HCT116 (cell line): ENCODE data around the gene HBB. TPM values are rescaled to one million over a fixed set of nuclear protein-coding genes. Genes with fewer than 3 reads are reported as not detected.

ENCODE experiments used
- ATAC-seq: fragments of 200-7000 bp; cut with Tn5 transposase; 2 replicates; pipeline ENCODE4 v1.9.1; 2020; ENCODE audit warnings: mild to moderate bottlenecking, moderate library complexity
- BruUV-seq: library from RNA; stranded (reverse); fragments of 400-500 nt; replicated peaks from 2 replicates; lab custom pipeline; 2021; lab: Mats Ljungman, UMichigan
- CTCF ChIA-PET: fragments of 300-600 bp; sonication (Branson Sonifier 250); formaldehyde crosslinking; loops from one replicate; lab custom pipeline; 2021; ENCODE audit warnings: antibody characterized with exemption; lab: Charles Lee
- POLR2A ChIA-PET: fragments of 300-600, 350-600 bp; sonication (Branson Sonifier 250); formaldehyde crosslinking; loops from one replicate; lab custom pipeline; 2021; ENCODE audit warnings: antibody characterized with exemption; lab: Charles Lee
- RAD21 ChIA-PET, 2 experiments: fragments of 300-600 bp; sonication (Branson Sonifier 250); formaldehyde crosslinking; loops; one replicate each; lab custom pipeline; 2023; ENCODE audit warnings: low total read pairs in 2 of 2; ENCODE audit not compliant: uncharacterized antibody in 2 of 2, unreplicated experiment in 2 of 2, low non-redundant PET in 1 of 2; lab: Charles Lee
- DNase-seq: peaks from one replicate; pipeline ENCODE4 v3.0.0-alpha.2; 2010; ENCODE audit warnings: low read depth, low spot score
- H2AFZ ChIP-seq: fragments of 200-600 bp; shearing (Covaris generic), sonication (generic); 2 replicates; pipeline ENCODE4 v1.6.1; 2017; ENCODE audit warnings: low read depth, mixed run types, mixed read lengths, antibody characterized with exemption, low read length; ENCODE audit not compliant: poor library complexity, severe bottlenecking
- H3K27ac ChIP-seq: 2 replicates; pipeline ENCODE4 v1.5.1; 2012; ENCODE audit warnings: low read depth, low read length
- H3K27me3 ChIP-seq: fragments of 200-600 bp; sonication (generic); 2 replicates; pipeline ENCODE4 v1.6.1; 2016; ENCODE audit warnings: mixed run types, low read length, mixed read lengths; ENCODE audit not compliant: insufficient read depth
- H3K36me3 ChIP-seq, 2 experiments: fragments of 200-500 bp in 1 of 2; fragments of 200-600 bp in 1 of 2; sonication (Bioruptor generic) in 1 of 2; sonication (generic) in 1 of 2; 2 replicates each; pipeline versions ENCODE4 v1.5.1 to v1.6.1; 2014 to 2016; ENCODE audit warnings: low read length in 2 of 2, inconsistent platforms in 1 of 2, mixed read lengths in 1 of 2, mixed run types in 1 of 2; ENCODE audit not compliant: insufficient read depth in 2 of 2, control insufficient read depth in 1 of 2
- H3K4me1 ChIP-seq, 2 experiments: fragments of 200-600 bp in 1 of 2; sonication (generic) in 1 of 2; 2 replicates each; pipeline versions ENCODE4 v1.5.1 to v1.6.1; 2012 to 2017; ENCODE audit warnings: low read length in 2 of 2, inconsistent platforms in 1 of 2, mild to moderate bottlenecking in 1 of 2, mixed read lengths in 1 of 2, mixed run types in 1 of 2, moderate library complexity in 1 of 2; ENCODE audit not compliant: insufficient read depth in 2 of 2, control insufficient read depth in 1 of 2
- H3K4me2 ChIP-seq: fragments of 200-600 bp; sonication (generic); 2 replicates; pipeline ENCODE4 v1.6.1; 2017; ENCODE audit warnings: mixed run types, low read length, mixed read lengths
- H3K4me3 ChIP-seq, 2 experiments: fragments of 200-600 bp in 1 of 2; sonication (generic) in 1 of 2; replicated peaks in 1 of 2; 2 replicates each; pipeline ENCODE4 v1.5.1; 2011 to 2016; ENCODE audit warnings: low read length in 2 of 2, control low read depth in 1 of 2, low read depth in 1 of 2, mild to moderate bottlenecking in 1 of 2, mixed read lengths in 1 of 2, mixed run types in 1 of 2
- H3K79me2 ChIP-seq: fragments of 200-600 bp; sonication (generic); 2 replicates; pipeline ENCODE4 v1.6.1; 2017; ENCODE audit warnings: mild to moderate bottlenecking, mixed run types, low read length, moderate library complexity, mixed read lengths; ENCODE audit not compliant: insufficient read depth
- H3K9ac ChIP-seq: fragments of 200-600 bp; sonication (generic); 2 replicates; pipeline ENCODE4 v1.6.1; 2016; ENCODE audit warnings: low read length, mixed read lengths
- H3K9me2 ChIP-seq: fragments of 200-600 bp; sonication (generic), shearing (Covaris generic); 2 replicates; pipeline ENCODE4 v1.6.1; 2017; ENCODE audit warnings: mixed run types, mild to moderate bottlenecking, moderate library complexity; ENCODE audit not compliant: insufficient read depth
- H3K9me3 ChIP-seq, 2 experiments: fragments of 200-500 bp in 1 of 2; fragments of 200-600 bp in 1 of 2; sonication (Bioruptor generic) in 1 of 2; sonication (generic) in 1 of 2; 2 replicates each; pipeline ENCODE4 v1.6.1; 2014 to 2017; ENCODE audit warnings: low read length in 2 of 2, mixed read lengths in 2 of 2, inconsistent platforms in 1 of 2, low read depth in 1 of 2, mild to moderate bottlenecking in 1 of 2, mixed run types in 1 of 2, moderate library complexity in 1 of 2; ENCODE audit not compliant: control insufficient read depth in 1 of 2, insufficient read depth in 1 of 2
- H4K20me1 ChIP-seq: fragments of 200-600 bp; sonication (generic), shearing (Covaris generic); 2 replicates; pipeline ENCODE4 v1.6.1; 2017; ENCODE audit warnings: mixed run types, mild to moderate bottlenecking, moderate library complexity; ENCODE audit not compliant: insufficient read depth
- EGR1 ChIP-seq: IDR thresholded peaks from 2 replicates; pipeline ENCODE4 v1.6.1; 2012; ENCODE audit warnings: low read depth
- ELF1 ChIP-seq: IDR thresholded peaks from 2 replicates; pipeline ENCODE4 v1.6.1; 2012; ENCODE audit warnings: low read depth, borderline replicate concordance
- JUND ChIP-seq: IDR thresholded peaks from 2 replicates; pipeline ENCODE4 v1.6.1; 2012
- RAD21 ChIP-seq: IDR thresholded peaks from 2 replicates; pipeline ENCODE4 v1.6.1; 2012; ENCODE audit warnings: low read depth, mild to moderate bottlenecking
- SIN3A ChIP-seq: IDR thresholded peaks from 2 replicates; pipeline ENCODE4 v1.6.1; 2012; ENCODE audit warnings: low read depth
- ZNF274 ChIP-seq: fragments of 200-500 bp; sonication (Bioruptor generic); IDR thresholded peaks from 2 replicates; pipeline ENCODE4 v1.6.1; 2014; ENCODE audit warnings: mild to moderate bottlenecking, low read depth, low read length, inconsistent platforms
- intact Hi-C: fragments of 100-400 bp; cut with micrococcal nuclease; formaldehyde crosslinking; loops from 2 replicates; pipeline ENCODE4 v1.10.0; 2022
- total RNA-seq: library from RNA; stranded (reverse); gene quantifications from one replicate; pipeline ENCODE4 v1.2.1, GENCODE V29; 2021; ENCODE audit not compliant: unreplicated experiment
- TF ChIP-seq, protein P1 (sequence below): IDR thresholded peaks from 2 replicates; pipeline ENCODE4 v1.6.1; 2012; ENCODE audit warnings: low read depth
- TF ChIP-seq, protein P2 (sequence below): IDR thresholded peaks from 2 replicates; pipeline ENCODE4 v1.6.1; 2012
- TF ChIP-seq, protein P3 (sequence below), 3 experiments: fragments of 200-600 bp in 1 of 3; sonication (generic) in 1 of 3; IDR thresholded peaks in 2 of 3; conservative IDR thresholded peaks in 1 of 3; 2 replicates each; pipeline ENCODE4 v1.5.1; 2012 to 2017; ENCODE audit warnings: low read depth in 2 of 3, low read length in 2 of 3, antibody characterized with exemption in 1 of 3, borderline replicate concordance in 1 of 3, control low read depth in 1 of 3, mild to moderate bottlenecking in 1 of 3, mixed read lengths in 1 of 3, mixed run types in 1 of 3, moderate library complexity in 1 of 3; ENCODE audit not compliant: insufficient read depth in 1 of 3
- TF ChIP-seq, protein P4 (sequence below): IDR thresholded peaks from 2 replicates; pipeline ENCODE4 v1.6.1; 2012

The HBB gene
- total RNA-seq, 1 experiment from 2014 or later = not detected

DNA sequence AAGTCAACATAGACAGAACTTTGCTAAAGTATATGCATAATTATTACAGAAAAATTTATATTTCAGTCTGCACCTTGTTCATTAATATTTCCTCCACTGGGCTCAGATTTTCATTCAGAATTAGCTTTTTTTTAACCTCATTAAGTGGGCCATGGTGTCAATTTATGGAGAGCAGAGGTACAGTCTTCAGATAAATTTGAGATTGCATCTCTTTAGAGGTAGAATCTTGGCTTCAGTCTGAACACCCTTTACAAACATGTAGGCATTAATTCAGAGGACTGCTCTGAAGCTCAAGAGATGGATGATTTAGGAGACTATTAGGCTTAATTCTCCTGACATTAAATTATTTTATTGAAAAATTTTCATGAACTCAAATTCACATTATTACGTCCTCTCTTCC, 3.4 kb upstream of the HBB start:
- no peaks in the 10 kb centered on the region for H3K9me2 ChIP-seq
- no peaks in the 10 kb centered on the region for H3K36me3 ChIP-seq
- CTCF ChIA-PET = no interaction called here
- intact Hi-C loops = no loop called here
- H3K27me3 ChIP-seq = peaks cover 12% of the 10 kb centered on the region
- no TSS peak for BruUV-seq
- no peak for ATAC-seq
- H3K9me3 ChIP-seq = no peaks in the 10 kb centered on the region
- no peak overlapping the region for H3K9ac ChIP-seq
- RAD21 ChIA-PET = no interaction called here
- H3K27ac ChIP-seq = no peak overlapping the region
- H4K20me1 ChIP-seq = no peaks in the 10 kb centered on the region
- POLR2A ChIA-PET = no interaction called here
- no peak for DNase-seq
- no peaks in the 10 kb centered on the region for H3K79me2 ChIP-seq
- TF ChIP-seq SIN3A (no peak), ZNF274 (no peak), EGR1 (no peak)
- TF ChIP-seq, protein P1, sequence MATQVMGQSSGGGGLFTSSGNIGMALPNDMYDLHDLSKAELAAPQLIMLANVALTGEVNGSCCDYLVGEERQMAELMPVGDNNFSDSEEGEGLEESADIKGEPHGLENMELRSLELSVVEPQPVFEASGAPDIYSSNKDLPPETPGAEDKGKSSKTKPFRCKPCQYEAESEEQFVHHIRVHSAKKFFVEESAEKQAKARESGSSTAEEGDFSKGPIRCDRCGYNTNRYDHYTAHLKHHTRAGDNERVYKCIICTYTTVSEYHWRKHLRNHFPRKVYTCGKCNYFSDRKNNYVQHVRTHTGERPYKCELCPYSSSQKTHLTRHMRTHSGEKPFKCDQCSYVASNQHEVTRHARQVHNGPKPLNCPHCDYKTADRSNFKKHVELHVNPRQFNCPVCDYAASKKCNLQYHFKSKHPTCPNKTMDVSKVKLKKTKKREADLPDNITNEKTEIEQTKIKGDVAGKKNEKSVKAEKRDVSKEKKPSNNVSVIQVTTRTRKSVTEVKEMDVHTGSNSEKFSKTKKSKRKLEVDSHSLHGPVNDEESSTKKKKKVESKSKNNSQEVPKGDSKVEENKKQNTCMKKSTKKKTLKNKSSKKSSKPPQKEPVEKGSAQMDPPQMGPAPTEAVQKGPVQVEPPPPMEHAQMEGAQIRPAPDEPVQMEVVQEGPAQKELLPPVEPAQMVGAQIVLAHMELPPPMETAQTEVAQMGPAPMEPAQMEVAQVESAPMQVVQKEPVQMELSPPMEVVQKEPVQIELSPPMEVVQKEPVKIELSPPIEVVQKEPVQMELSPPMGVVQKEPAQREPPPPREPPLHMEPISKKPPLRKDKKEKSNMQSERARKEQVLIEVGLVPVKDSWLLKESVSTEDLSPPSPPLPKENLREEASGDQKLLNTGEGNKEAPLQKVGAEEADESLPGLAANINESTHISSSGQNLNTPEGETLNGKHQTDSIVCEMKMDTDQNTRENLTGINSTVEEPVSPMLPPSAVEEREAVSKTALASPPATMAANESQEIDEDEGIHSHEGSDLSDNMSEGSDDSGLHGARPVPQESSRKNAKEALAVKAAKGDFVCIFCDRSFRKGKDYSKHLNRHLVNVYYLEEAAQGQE = no peak
- H3K4me2 ChIP-seq = no peak overlapping the region
- H3K4me3 ChIP-seq = no peak overlapping the region
- H2AFZ ChIP-seq = no peak overlapping the region
- no peaks in the 10 kb centered on the region for H3K4me1 ChIP-seq

DNA sequence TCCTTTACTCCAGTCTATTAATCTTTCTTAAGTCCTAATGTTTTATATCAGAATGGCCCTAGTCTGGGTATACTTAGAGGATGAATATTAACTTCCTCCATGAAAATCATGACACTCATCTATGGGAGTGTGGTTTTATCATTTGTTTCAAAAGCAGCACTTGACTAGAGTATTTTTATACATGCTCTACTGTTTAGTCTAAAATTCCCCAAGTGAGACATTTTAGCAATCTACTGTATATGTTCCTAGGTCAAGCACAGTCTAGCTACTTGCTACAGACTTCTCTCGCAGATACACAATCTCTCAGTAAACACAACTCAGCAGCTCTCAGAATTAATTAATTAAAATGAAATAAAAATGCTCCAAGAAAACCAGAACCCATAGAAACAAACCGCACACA, 2.9 kb upstream of the HBB start:
- H3K4me3 ChIP-seq = no peak overlapping the region
- no peak overlapping the region for H3K27ac ChIP-seq
- CTCF ChIA-PET = no interaction called here
- H3K4me2 ChIP-seq = no peak overlapping the region
- no peaks in the 10 kb centered on the region for H4K20me1 ChIP-seq
- POLR2A ChIA-PET = no interaction called here
- H3K27me3 ChIP-seq = peaks cover 8% of the 10 kb centered on the region
- no peaks in the 10 kb centered on the region for H3K36me3 ChIP-seq
- H3K9me3 ChIP-seq = no peaks in the 10 kb centered on the region
- RAD21 ChIA-PET = no interaction called here
- no peaks in the 10 kb centered on the region for H3K4me1 ChIP-seq
- no peak overlapping the region for H3K9ac ChIP-seq
- intact Hi-C loops = no loop called here
- H2AFZ ChIP-seq = no peak overlapping the region
- H3K9me2 ChIP-seq = no peaks in the 10 kb centered on the region
- H3K79me2 ChIP-seq = no peaks in the 10 kb centered on the region
- DNase-seq (no peak), ATAC-seq (no peak)
- BruUV-seq = no TSS peak
- no peak for TF ChIP-seq ELF1
- TF ChIP-seq, protein P2, sequence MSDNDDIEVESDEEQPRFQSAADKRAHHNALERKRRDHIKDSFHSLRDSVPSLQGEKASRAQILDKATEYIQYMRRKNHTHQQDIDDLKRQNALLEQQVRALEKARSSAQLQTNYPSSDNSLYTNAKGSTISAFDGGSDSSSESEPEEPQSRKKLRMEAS = no peak
- TF ChIP-seq ZNF274 = no peak
- TF ChIP-seq, protein P1 = no peak
- no peak for TF ChIP-seq RAD21
- TF ChIP-seq, protein P3, sequence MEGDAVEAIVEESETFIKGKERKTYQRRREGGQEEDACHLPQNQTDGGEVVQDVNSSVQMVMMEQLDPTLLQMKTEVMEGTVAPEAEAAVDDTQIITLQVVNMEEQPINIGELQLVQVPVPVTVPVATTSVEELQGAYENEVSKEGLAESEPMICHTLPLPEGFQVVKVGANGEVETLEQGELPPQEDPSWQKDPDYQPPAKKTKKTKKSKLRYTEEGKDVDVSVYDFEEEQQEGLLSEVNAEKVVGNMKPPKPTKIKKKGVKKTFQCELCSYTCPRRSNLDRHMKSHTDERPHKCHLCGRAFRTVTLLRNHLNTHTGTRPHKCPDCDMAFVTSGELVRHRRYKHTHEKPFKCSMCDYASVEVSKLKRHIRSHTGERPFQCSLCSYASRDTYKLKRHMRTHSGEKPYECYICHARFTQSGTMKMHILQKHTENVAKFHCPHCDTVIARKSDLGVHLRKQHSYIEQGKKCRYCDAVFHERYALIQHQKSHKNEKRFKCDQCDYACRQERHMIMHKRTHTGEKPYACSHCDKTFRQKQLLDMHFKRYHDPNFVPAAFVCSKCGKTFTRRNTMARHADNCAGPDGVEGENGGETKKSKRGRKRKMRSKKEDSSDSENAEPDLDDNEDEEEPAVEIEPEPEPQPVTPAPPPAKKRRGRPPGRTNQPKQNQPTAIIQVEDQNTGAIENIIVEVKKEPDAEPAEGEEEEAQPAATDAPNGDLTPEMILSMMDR (IDR thresholded peaks at IDR 0.05 in 2 of 3, conservative IDR thresholded peaks at IDR 0.05 in 1 of 3; ENCODE audit: borderline replicate concordance in 1 of 3, insufficient read depth in 1 of 3, low read depth in 2 of 3, low read length in 2 of 3) = no peak
- TF ChIP-seq JUND = no peak
- TF ChIP-seq, protein P4, sequence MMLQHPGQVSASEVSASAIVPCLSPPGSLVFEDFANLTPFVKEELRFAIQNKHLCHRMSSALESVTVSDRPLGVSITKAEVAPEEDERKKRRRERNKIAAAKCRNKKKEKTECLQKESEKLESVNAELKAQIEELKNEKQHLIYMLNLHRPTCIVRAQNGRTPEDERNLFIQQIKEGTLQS = no peak
